K562 (cell line): ENCODE measurements around the gene PDE1C. TPM values are rescaled to one million over a fixed set of nuclear protein-coding genes. Genes with fewer than 3 reads are reported as not detected.

Experiments
- ATAC-seq: fragments of 200-7000 bp; cut with Tn5 transposase; 3 replicates; pipeline ENCODE4 v1.9.1; 2020; ENCODE audit warnings: moderate library complexity
- BruUV-seq: library from RNA; stranded (reverse); fragments of 400-500 nt; replicated peaks from 2 replicates; lab custom pipeline; 2021; lab: Mats Ljungman, UMichigan
- CTCF ChIA-PET: fragments of 300-600 bp; formaldehyde crosslinking; extraction: SDS; loops from one replicate; lab custom pipeline; 2021; ENCODE audit warnings: low intra/inter-chr PET ratio; lab: Yijun Ruan, JAX
- POLR2A ChIA-PET: fragments of 300-600, 350-650 bp; sonication (Branson Sonifier 250); formaldehyde crosslinking; extraction: SDS; loops from one replicate; lab custom pipeline; 2021; ENCODE audit warnings: antibody characterized with exemption, inconsistent platforms; lab: Yijun Ruan, JAX
- DNase-seq, 4 experiments: peaks; one replicate each; pipeline versions ENCODE4 v3.0.0 to v3.0.0-alpha.2; 2011 to 2018; ENCODE audit warnings: low spot score in 3 of 4, mixed read lengths in 3 of 4; ENCODE audit errors: extremely low read depth in 1 of 4
- FAIRE-seq: peaks from 2 replicates; lab custom pipeline; 2011; peaks lifted over from hg19 to GRCh38; lab: Jason Lieb, UNC
- H2AFZ ChIP-seq: 2 replicates; pipeline ENCODE4 v1.6.0; 2011; ENCODE audit warnings: low read depth, low read length, control low read depth, inconsistent platforms
- H3K27ac ChIP-seq: fragments of 200-600 bp; 3 replicates; pipeline ENCODE4 v1.8.0; 2011; ENCODE audit warnings: low read depth, mild to moderate bottlenecking, control low read depth, inconsistent platforms, low read length, moderate library complexity, mixed read lengths; ENCODE audit errors: extremely low read depth
- H3K27me3 ChIP-seq, 2 experiments: fragments of 300-600 bp in 1 of 2; 2 replicates in 1 of 2; 3 replicates in 1 of 2; pipeline versions ENCODE4 v1.6.0 to v1.8.0; 2011; ENCODE audit warnings: inconsistent platforms in 2 of 2, low read length in 2 of 2, mild to moderate bottlenecking in 1 of 2, mixed read lengths in 1 of 2, moderate library complexity in 1 of 2; ENCODE audit not compliant: control insufficient read depth in 2 of 2, insufficient read depth in 2 of 2
- H3K36me3 ChIP-seq: fragments of 300-600 bp; 3 replicates; pipeline ENCODE4 v1.8.0; 2011; ENCODE audit warnings: mild to moderate bottlenecking, low read length, inconsistent platforms; ENCODE audit not compliant: control insufficient read depth, insufficient read depth
- H3K4me1 ChIP-seq, 2 experiments: fragments of 200-600 bp in 1 of 2; replicated peaks in 1 of 2; 2 replicates in 1 of 2; 3 replicates in 1 of 2; pipeline versions ENCODE4 v1.5.1 to v1.8.0; 2011; ENCODE audit warnings: inconsistent platforms in 2 of 2, low read length in 2 of 2, mild to moderate bottlenecking in 1 of 2, mixed read lengths in 1 of 2, moderate library complexity in 1 of 2; ENCODE audit not compliant: control insufficient read depth in 2 of 2, insufficient read depth in 2 of 2
- H3K4me2 ChIP-seq: 2 replicates; pipeline ENCODE4 v1.6.1; 2011; ENCODE audit warnings: low read length, control low read depth, inconsistent platforms, mixed read lengths; ENCODE audit not compliant: insufficient read depth
- H3K4me3 ChIP-seq: fragments of 200-600 bp; sonication (generic), shearing (Covaris generic); 2 replicates; pipeline ENCODE4 v1.5.1; 2016; ENCODE audit warnings: control low read depth, inconsistent platforms
- H3K79me2 ChIP-seq: fragments of 200-600 bp; 3 replicates; pipeline ENCODE4 v1.8.0; 2011; ENCODE audit warnings: low read length, inconsistent platforms; ENCODE audit not compliant: control insufficient read depth, insufficient read depth
- H3K9ac ChIP-seq, 2 experiments: 2 replicates each; pipeline versions ENCODE4 v1.6.0 to v1.6.1; 2011; ENCODE audit warnings: low read depth in 2 of 2, low read length in 2 of 2, control low read depth in 1 of 2, inconsistent platforms in 1 of 2, mild to moderate bottlenecking in 1 of 2, mixed read lengths in 1 of 2; ENCODE audit not compliant: insufficient read depth in 1 of 2
- H3K9me1 ChIP-seq: one replicate; pipeline ENCODE4 v1.6.0; 2011; ENCODE audit warnings: inconsistent platforms, mild to moderate bottlenecking, low read length, moderate library complexity; ENCODE audit not compliant: control insufficient read depth, insufficient read depth
- H3K9me3 ChIP-seq: replicated peaks from 2 replicates; pipeline ENCODE4 v1.5.1; 2011; ENCODE audit warnings: low read depth, low read length, inconsistent platforms; ENCODE audit not compliant: control insufficient read depth, insufficient read depth
- H4K20me1 ChIP-seq: replicated peaks from 2 replicates; pipeline ENCODE4 v1.6.1; 2011; ENCODE audit warnings: low read length, inconsistent platforms, mixed read lengths; ENCODE audit not compliant: control insufficient read depth, insufficient read depth
- BMI1 ChIP-seq: fragments of 150-350 bp; IDR thresholded peaks from 2 replicates; pipeline ENCODE4 v1.6.1; 2014; ENCODE audit warnings: low read length
- COPS2 ChIP-seq: fragments of 450-650 bp; conservative IDR thresholded peaks from 2 replicates; pipeline ENCODE4 v1.6.1; 2016; ENCODE audit warnings: mild to moderate bottlenecking, moderate library complexity
- CXXC5 ChIP-seq: fragments of 250-450 bp; sonication (Bioruptor Pico); IDR thresholded peaks from 2 replicates; pipeline ENCODE4 v1.8.0; 2022; ENCODE audit warnings: inconsistent platforms, mild to moderate bottlenecking, moderate library complexity
- ETV6 ChIP-seq, 3 experiments: fragments of 150-350 bp in 1 of 3; sonication (generic) in 1 of 3; formaldehyde crosslinking in 1 of 3; IDR thresholded peaks; 2 replicates each; pipeline versions ENCODE4 v1.6.1 to v1.8.0; 2014 to 2022; ENCODE audit warnings: borderline replicate concordance in 2 of 3, low read depth in 2 of 3, antibody characterized with exemption in 1 of 3, low read length in 1 of 3, mild to moderate bottlenecking in 1 of 3, missing genetic modification reagents in 1 of 3
- HMGN3 ChIP-seq: IDR thresholded peaks from 2 replicates; pipeline ENCODE4 v1.6.1; 2011; ENCODE audit warnings: borderline replicate concordance, low read depth, mild to moderate bottlenecking, mixed read lengths, low read length; ENCODE audit not compliant: insufficient read length; ENCODE audit errors: extremely low read depth
- KLF13 ChIP-seq: fragments of 450-650 bp; IDR thresholded peaks from 2 replicates; pipeline ENCODE4 v1.6.1; 2016; ENCODE audit warnings: missing genetic modification characterization, low read depth, mild to moderate bottlenecking, missing compliant biosample characterization, moderate library complexity, borderline replicate concordance
- L3MBTL2 ChIP-seq: fragments of 450-650 bp; IDR thresholded peaks from 2 replicates; pipeline ENCODE4 v1.6.1; 2016; ENCODE audit warnings: mild to moderate bottlenecking, moderate library complexity
- RBFOX2 ChIP-seq: fragments of 200-400 bp; formaldehyde crosslinking; IDR thresholded peaks from 2 replicates; pipeline ENCODE4 v1.6.1; 2017; ENCODE audit warnings: low read depth, mild to moderate bottlenecking, low read length, moderate library complexity
- RBM39 ChIP-seq: fragments of 200-400 bp; formaldehyde crosslinking; optimal IDR thresholded peaks from 2 replicates; pipeline ENCODE3; 2018; ENCODE audit warnings: low read depth, low read length
- SMARCC2 ChIP-seq: fragments of 450-650 bp; IDR thresholded peaks from 2 replicates; pipeline ENCODE4 v1.6.1; 2017; ENCODE audit warnings: antibody characterized with exemption, moderate library complexity, mild to moderate bottlenecking, low read depth
- SMARCE1 ChIP-seq: fragments of 450-650 bp; IDR thresholded peaks from 2 replicates; pipeline ENCODE4 v1.7.1; 2016; ENCODE audit warnings: mild to moderate bottlenecking
- ZBTB1 ChIP-seq: sonication (generic); formaldehyde crosslinking; IDR thresholded peaks from 2 replicates; pipeline ENCODE4 v1.8.1; 2023; ENCODE audit warnings: missing genetic modification reagents, low read depth, mild to moderate bottlenecking, borderline replicate concordance
- ZEB2 ChIP-seq: fragments of 450-650 bp; IDR thresholded peaks from 2 replicates; pipeline ENCODE4 v1.6.1; 2016
- ZNF184 ChIP-seq: sonication (generic); formaldehyde crosslinking; IDR thresholded peaks from 2 replicates; pipeline ENCODE4 v1.5.0; 2020; ENCODE audit warnings: missing genetic modification reagents
- ZNF311 ChIP-seq: fragments of 250-450 bp; sonication (Bioruptor Pico); IDR thresholded peaks from 2 replicates; pipeline ENCODE4 v1.4.0; 2020; ENCODE audit warnings: mild to moderate bottlenecking, moderate library complexity
- ZNF589 ChIP-seq: fragments of 200-800 bp; sonication (Bioruptor generic); IDR thresholded peaks from 2 replicates; pipeline ENCODE4 v1.6.1; 2016; ENCODE audit warnings: low read depth, missing genetic modification characterization, missing compliant biosample characterization
- WGBS: fragments of 100-300 bp; shearing (Covaris generic); methylation state at CpG from one replicate; pipeline ENCODE4 v1.1.6; 2016; ENCODE audit warnings: low coverage, mixed read lengths; ENCODE audit not compliant: insufficient coverage; ENCODE audit errors: missing lambda C conversion rate; 5-methylcytosine and 5-hydroxymethylcytosine counted together
- in situ Hi-C: fragments of 300-500 bp; cut with MboI; formaldehyde crosslinking; loops from 4 replicates; pipeline ENCODE4 v1.15.0; 2018; ENCODE audit warnings: inconsistent platforms, mixed read lengths
- intact Hi-C: fragments of 100-400 bp; cut with micrococcal nuclease; formaldehyde crosslinking; loops from 2 replicates; pipeline ENCODE4 v1.14.2; 2022
- polyA plus RNA-seq, 8 experiments: library from polyadenylated mRNA; depleted of rRNA in 4 of 8; stranded (reverse) in 5 of 8; unstranded in 3 of 8; fragments of >200 nt; fragmentation: Nextera tagmentation in 2 of 8; fragmentation: Illumina TruSeq in 1 of 8; extraction: Ambion mirVana in 2 of 8; extraction: Trizol in 1 of 8; gene quantifications; 2 replicates each; pipeline versions ENCODE4 v1.2.1 to v1.2.3, GENCODE V29; 2011 to 2014; ENCODE audit warnings: inconsistent platforms in 1 of 8, missing spikeins in 1 of 8
- total RNA-seq, 7 experiments: library from RNA; depleted of rRNA in 6 of 7; stranded (reverse); fragments of >200 nt in 6 of 7; fragmentation: Illumina TruSeq in 2 of 7; extraction: Trizol in 2 of 7; gene quantifications; 2 replicates each; pipeline versions ENCODE4 v1.2.1 to v1.2.3, GENCODE V29; 2011 to 2021; ENCODE audit warnings: low replicate concordance in 1 of 7
- TF ChIP-seq, protein P1 (sequence below): fragments of 450-650 bp; IDR thresholded peaks from 2 replicates; pipeline ENCODE4 v1.6.1; 2016; ENCODE audit warnings: mild to moderate bottlenecking

Gene PDE1C
- total and polyA plus RNA-seq, 9 of the 15 experiments (the other 6 are each of a cell fraction or from before 2014, with no cell fraction given): under 0.01 to 0.01 TPM; not detected in 7

DNA sequence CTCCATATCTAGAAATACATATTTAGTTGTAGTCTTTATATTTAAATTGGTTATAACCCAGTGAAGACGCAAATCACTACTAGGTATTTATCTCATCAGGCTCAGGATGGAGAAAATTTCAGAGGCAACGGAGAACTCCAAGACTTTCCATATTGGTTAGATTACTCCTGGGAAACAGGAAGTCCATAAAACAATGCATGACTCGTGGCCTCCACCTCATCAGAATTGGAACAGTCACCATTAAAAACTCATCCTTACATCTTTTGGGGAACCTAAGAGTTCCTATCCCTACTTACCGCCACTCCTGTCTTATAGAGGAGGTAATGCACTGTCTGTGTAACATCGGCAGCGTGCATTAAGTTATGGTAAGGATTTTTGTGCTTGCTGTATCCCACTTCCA lies 205.6 kb downstream of the PDE1C start:
- no peak for ATAC-seq
- no peak for TF ChIP-seq L3MBTL2
- no peak for TF ChIP-seq BMI1
- TF ChIP-seq CXXC5 (CRISPR knock-in tag): no peak
- no peak for TF ChIP-seq HMGN3
- no peak for TF ChIP-seq ETV6 (IDR thresholded peaks at IDR 0.05; ENCODE audit: borderline replicate concordance in 1 of 2, low read depth in 2 of 2, low read length in 1 of 2)
- no peak for TF ChIP-seq ETV6 (CRISPR knock-in tag; IDR thresholded peaks at IDR 0.05; ENCODE audit: borderline replicate concordance)
- TF ChIP-seq ZNF589 (CRISPR knock-in tag): no peak
- no peak for TF ChIP-seq SMARCE1
- no peak for TF ChIP-seq ZBTB1
- no peak for TF ChIP-seq RBFOX2
- TF ChIP-seq SMARCC2: no peak
- no peak for TF ChIP-seq COPS2
- TF ChIP-seq KLF13 (tag): no peak
- no peak for TF ChIP-seq RBM39
- TF ChIP-seq ZNF184 (CRISPR knock-in tag): no peak
- no peak for TF ChIP-seq ZEB2
- no peak for TF ChIP-seq ZNF311 (CRISPR knock-in tag)
- TF ChIP-seq, protein P1, sequence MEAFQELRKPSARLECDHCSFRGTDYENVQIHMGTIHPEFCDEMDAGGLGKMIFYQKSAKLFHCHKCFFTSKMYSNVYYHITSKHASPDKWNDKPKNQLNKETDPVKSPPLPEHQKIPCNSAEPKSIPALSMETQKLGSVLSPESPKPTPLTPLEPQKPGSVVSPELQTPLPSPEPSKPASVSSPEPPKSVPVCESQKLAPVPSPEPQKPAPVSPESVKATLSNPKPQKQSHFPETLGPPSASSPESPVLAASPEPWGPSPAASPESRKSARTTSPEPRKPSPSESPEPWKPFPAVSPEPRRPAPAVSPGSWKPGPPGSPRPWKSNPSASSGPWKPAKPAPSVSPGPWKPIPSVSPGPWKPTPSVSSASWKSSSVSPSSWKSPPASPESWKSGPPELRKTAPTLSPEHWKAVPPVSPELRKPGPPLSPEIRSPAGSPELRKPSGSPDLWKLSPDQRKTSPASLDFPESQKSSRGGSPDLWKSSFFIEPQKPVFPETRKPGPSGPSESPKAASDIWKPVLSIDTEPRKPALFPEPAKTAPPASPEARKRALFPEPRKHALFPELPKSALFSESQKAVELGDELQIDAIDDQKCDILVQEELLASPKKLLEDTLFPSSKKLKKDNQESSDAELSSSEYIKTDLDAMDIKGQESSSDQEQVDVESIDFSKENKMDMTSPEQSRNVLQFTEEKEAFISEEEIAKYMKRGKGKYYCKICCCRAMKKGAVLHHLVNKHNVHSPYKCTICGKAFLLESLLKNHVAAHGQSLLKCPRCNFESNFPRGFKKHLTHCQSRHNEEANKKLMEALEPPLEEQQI: no peak
- TF ChIP-seq, all 486 proteins: peak for 0
- no peak for FAIRE-seq
- 0% methylated on average over 6 of the region's 6 CpGs for WGBS
- Histone ChIP-seq H3K79me2 (no peaks in the 10 kb centered on the region), H3K36me3 (no peaks in the 10 kb centered on the region), H4K20me1 (no peaks in the 10 kb centered on the region), H3K27me3 (no peaks in the 10 kb centered on the region), H3K4me1 (no peaks in the 10 kb centered on the region), H3K9me3 (no peaks in the 10 kb centered on the region), H3K4me2 (no peak overlapping the region), H3K4me3 (no peak overlapping the region), H3K27ac (no peak overlapping the region), H2AFZ (no peak overlapping the region), H3K9me1 (no peaks in the 10 kb centered on the region), H3K9ac (no peak overlapping the region)
- intact Hi-C loops: no loop called here
- CTCF ChIA-PET: no interaction called here
- no TSS peak for BruUV-seq
- in situ Hi-C loops: no loop called here
- POLR2A ChIA-PET: no interaction called here
- no peak for DNase-seq
